Fibroblast of pulmonary artery (primary cell): ENCODE results near the gene IL11RA.

Experiments
- DNase-seq: peaks from one replicate; pipeline ENCODE4 v3.0.0-alpha.2; 2010; ENCODE audit warnings: low read depth
- H3K4me3 ChIP-seq: replicated peaks from 2 replicates; pipeline ENCODE4 v1.5.1; 2011; ENCODE audit warnings: low read depth, mild to moderate bottlenecking, control low read depth, low read length, moderate library complexity
- TF ChIP-seq, protein P1 (sequence below): IDR thresholded peaks from 2 replicates; pipeline ENCODE4 v1.5.1; 2011; ENCODE audit warnings: mild to moderate bottlenecking, control low read depth, low read length, inconsistent platforms; ENCODE audit errors: missing control alignments

IL11RA gene

GRCh38 chr9:34709196-34709978, 57.4 kb downstream of the IL11RA start:
- TF ChIP-seq, protein P1, sequence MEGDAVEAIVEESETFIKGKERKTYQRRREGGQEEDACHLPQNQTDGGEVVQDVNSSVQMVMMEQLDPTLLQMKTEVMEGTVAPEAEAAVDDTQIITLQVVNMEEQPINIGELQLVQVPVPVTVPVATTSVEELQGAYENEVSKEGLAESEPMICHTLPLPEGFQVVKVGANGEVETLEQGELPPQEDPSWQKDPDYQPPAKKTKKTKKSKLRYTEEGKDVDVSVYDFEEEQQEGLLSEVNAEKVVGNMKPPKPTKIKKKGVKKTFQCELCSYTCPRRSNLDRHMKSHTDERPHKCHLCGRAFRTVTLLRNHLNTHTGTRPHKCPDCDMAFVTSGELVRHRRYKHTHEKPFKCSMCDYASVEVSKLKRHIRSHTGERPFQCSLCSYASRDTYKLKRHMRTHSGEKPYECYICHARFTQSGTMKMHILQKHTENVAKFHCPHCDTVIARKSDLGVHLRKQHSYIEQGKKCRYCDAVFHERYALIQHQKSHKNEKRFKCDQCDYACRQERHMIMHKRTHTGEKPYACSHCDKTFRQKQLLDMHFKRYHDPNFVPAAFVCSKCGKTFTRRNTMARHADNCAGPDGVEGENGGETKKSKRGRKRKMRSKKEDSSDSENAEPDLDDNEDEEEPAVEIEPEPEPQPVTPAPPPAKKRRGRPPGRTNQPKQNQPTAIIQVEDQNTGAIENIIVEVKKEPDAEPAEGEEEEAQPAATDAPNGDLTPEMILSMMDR: no peak
- no peak overlapping the region for H3K4me3 ChIP-seq
- no peak for DNase-seq

- TF ChIP-seq, protein P1: no peak
- DNase-seq: peak; percentile 68
- H3K4me3 ChIP-seq: no peak within 1 kb of the TSS
Observed at GRCh38 chr9:34710023-34710422, 58.0 kb downstream of the IL11RA start, which contains the start of gene CCL21. Gene CCL21, minus strand, starts transcription at chr9:34710136. Its CDS starts 70 bp downstream, at chr9:34710066.
